Lung (tissue), 12 donors: ENCODE measurements around the gene CASQ2. TPM values are rescaled to one million over a fixed set of nuclear protein-coding genes. Genes with fewer than 3 reads are reported as not detected.

Experiments
- ATAC-seq: fragments of 200-7000 bp; cut with Tn5 transposase; one replicate; pipeline ENCODE4 v1.9.1; 2020; ENCODE audit warnings: moderate number of reproducible peaks; ENCODE audit not compliant: insufficient read depth, low FRiP score
- DNase-seq, 3 donors: peaks; one replicate each; pipeline ENCODE4 v3.0.0-alpha.2; 2013 to 2017
- H3K27ac ChIP-seq, 2 donors: one replicate each; pipeline ENCODE4 v1.5.1; 2013; ENCODE audit warnings: mild to moderate bottlenecking in 2 of 2, moderate library complexity in 2 of 2, control low read depth in 1 of 2, inconsistent platforms in 1 of 2, low read depth in 1 of 2, low read length in 1 of 2
- H3K27me3 ChIP-seq, 3 donors: one replicate each; pipeline ENCODE4 v1.5.1; 2013; ENCODE audit warnings: low read length in 2 of 3; ENCODE audit not compliant: control insufficient read depth in 3 of 3, insufficient read depth in 3 of 3
- H3K36me3 ChIP-seq, 4 donors: one replicate each; pipeline ENCODE4 v1.5.1; 2013; ENCODE audit warnings: low read length in 4 of 4, mild to moderate bottlenecking in 1 of 4, moderate library complexity in 1 of 4; ENCODE audit not compliant: control insufficient read depth in 4 of 4, insufficient read depth in 4 of 4
- H3K4me1 ChIP-seq, 5 donors: one replicate each; pipeline ENCODE4 v1.5.1; 2013; ENCODE audit warnings: low read length in 5 of 5, mild to moderate bottlenecking in 2 of 5, moderate library complexity in 1 of 5; ENCODE audit not compliant: control insufficient read depth in 5 of 5, insufficient read depth in 5 of 5
- H3K4me3 ChIP-seq: one replicate; pipeline ENCODE4 v1.5.1; 2013; ENCODE audit warnings: mild to moderate bottlenecking, control low read depth, moderate library complexity
- H3K9ac ChIP-seq, 2 donors: one replicate each; pipeline ENCODE4 v1.5.1; 2013; ENCODE audit warnings: low read length in 2 of 2, control low read depth in 1 of 2; ENCODE audit not compliant: insufficient read depth in 1 of 2
- H3K9me3 ChIP-seq, 4 donors: one replicate each; pipeline ENCODE4 v1.5.1; 2013; ENCODE audit warnings: low read length in 3 of 4, mild to moderate bottlenecking in 1 of 4, moderate library complexity in 1 of 4; ENCODE audit not compliant: control insufficient read depth in 4 of 4, insufficient read depth in 3 of 4
- CTCF ChIP-seq: IDR thresholded peaks from 2 replicates; pipeline ENCODE4 v1.5.1; 2012; ENCODE audit warnings: mild to moderate bottlenecking; ENCODE audit errors: control extremely low read depth, extremely low read depth
- WGBS, 2 donors: extraction: QIAGEN DNeasy Blood & Tissue Kit; methylation state at CpG; one replicate each; pipeline ENCODE4 v1.1.7; 2013; 5-methylcytosine and 5-hydroxymethylcytosine counted together
- polyA plus RNA-seq, 2 donors: library from polyadenylated mRNA; stranded (reverse); fragments of 200-250 nt; gene quantifications; one replicate each; pipeline ENCODE4 v1.2.1, GENCODE V29; 2013
- total RNA-seq, 2 donors: library from RNA; depleted of rRNA in 1 of 2; stranded (reverse); fragments of >200 nt in 1 of 2; gene quantifications; one replicate each; pipeline ENCODE4 v1.2.1, GENCODE V29; 2014 to 2021
- donor health status: control.
- donor health status: control.
- donor health status: Bipolar disorder and iron deficiency.
- donor health status: healthy.
- donor health status: DM: yes; HTN: yes; CAD: no.

Gene CASQ2
- total and polyA plus RNA-seq, 4 donors, result 0.50 to 3.4 (median 1.4) TPM

- 55 to 67% methylated on average over 14 of the region's 14 CpGs for WGBS, 2 donors
- Histone ChIP-seq H3K9ac (no peak overlapping the region), H3K4me1 (peaks cover 0 to 7% (median 2%) of the 10 kb centered on the region in 5 donors), H3K27me3 (no peaks in the 10 kb centered on the region), H3K4me3 (no peak overlapping the region), H3K9me3 (peaks cover 0 to 4% (median 0%) of the 10 kb centered on the region in 4 donors), H3K36me3 (peaks cover 0 to 14% (median 10%) of the 10 kb centered on the region in 4 donors), H3K27ac (no peak overlapping the region)
- DNase-seq (peak in 2 of 3 donors; percentile 37 to 39), ATAC-seq (no peak)
- no peak for TF ChIP-seq CTCF
These were observed 97.9 kb downstream of the CASQ2 start for GRCh38 chr1:115670476-115671175.

GRCh38 chr1:115669886-115670285 is 98.6 kb downstream of the CASQ2 start:
- H3K4me1 ChIP-seq, result peaks cover 0 to 7% (median 2%) of the 10 kb centered on the region in 5 donors
- 88 to 94% methylated on average over 1 of the region's 1 CpG for WGBS, 2 donors
- DNase-seq, result no peak

GRCh38 chr1:115669002-115669673 is 99.4 kb downstream of the CASQ2 start:
- ATAC-seq, result no peak
- TF ChIP-seq CTCF, result no peak

More at GRCh38 chr1:115669886-115670285, 98.6 kb downstream of the CASQ2 start:
- Histone ChIP-seq H3K4me3 (no peak overlapping the region), H3K27ac (no peak overlapping the region), H3K9ac (no peak overlapping the region), H3K27me3 (no peaks in the 10 kb centered on the region), H3K9me3 (peaks cover 0 to 4% (median 0%) of the 10 kb centered on the region in 4 donors), H3K36me3 (peaks cover 0 to 15% (median 14%) of the 10 kb centered on the region in 4 donors)
- no peak for ATAC-seq
- no peak for TF ChIP-seq CTCF

More at GRCh38 chr1:115669002-115669673, 99.4 kb downstream of the CASQ2 start:
- Histone ChIP-seq H3K27me3 (no peaks in the 10 kb centered on the region), H3K36me3 (peaks cover 0 to 20% (median 15%) of the 10 kb centered on the region in 4 donors), H3K4me3 (no peak overlapping the region), H3K27ac (no peak overlapping the region), H3K4me1 (peaks cover 0 to 7% (median 2%) of the 10 kb centered on the region in 5 donors), H3K9ac (no peak overlapping the region), H3K9me3 (peaks cover 0 to 4% (median 0%) of the 10 kb centered on the region in 4 donors)
- no peak for DNase-seq
- 93 to 95% methylated on average over 5 of the region's 5 CpGs for WGBS, 2 donors
